NB4 (cell line): Measurements from ENCODE around the gene SGPL1.

Source experiments
- MYC ChIP-seq: IDR thresholded peaks from 2 replicates; pipeline ENCODE4 v1.6.1; 2011; ENCODE audit warnings: low read depth, low read length
- POLR2A ChIP-seq: IDR thresholded peaks from 2 replicates; pipeline ENCODE4 v1.6.1; 2011; ENCODE audit warnings: mild to moderate bottlenecking; ENCODE audit not compliant: insufficient read length; ENCODE audit errors: extremely low read depth
- TF ChIP-seq, protein P1 (sequence below): IDR thresholded peaks from one replicate; pipeline ENCODE4 v1.5.1; 2012; ENCODE audit warnings: low read depth, low read length
- TF ChIP-seq, protein P2 (sequence below): IDR thresholded peaks from 2 replicates; pipeline ENCODE4 v1.6.1; 2011; ENCODE audit warnings: low read depth, low read length

DNA sequence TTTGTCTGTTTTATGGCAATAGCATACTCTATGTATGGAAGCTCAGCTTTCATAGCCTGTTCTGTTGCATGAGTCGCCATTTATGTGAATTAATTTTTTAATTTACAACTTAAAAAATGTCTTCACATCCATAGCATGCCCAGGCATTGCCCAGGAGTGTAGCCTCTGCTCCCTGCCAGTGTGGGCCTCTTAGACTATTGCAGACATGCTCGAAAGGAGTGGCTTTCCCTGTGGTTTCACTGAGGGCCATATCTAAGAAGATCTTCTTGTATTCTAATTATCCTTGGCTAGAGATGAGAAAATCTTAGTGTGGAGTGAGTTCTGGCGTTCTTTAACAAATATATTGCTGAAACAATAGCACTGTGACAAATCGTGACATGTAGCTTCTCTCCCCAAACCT, 37.3 kb downstream of the SGPL1 start:
- TF ChIP-seq, protein P1, sequence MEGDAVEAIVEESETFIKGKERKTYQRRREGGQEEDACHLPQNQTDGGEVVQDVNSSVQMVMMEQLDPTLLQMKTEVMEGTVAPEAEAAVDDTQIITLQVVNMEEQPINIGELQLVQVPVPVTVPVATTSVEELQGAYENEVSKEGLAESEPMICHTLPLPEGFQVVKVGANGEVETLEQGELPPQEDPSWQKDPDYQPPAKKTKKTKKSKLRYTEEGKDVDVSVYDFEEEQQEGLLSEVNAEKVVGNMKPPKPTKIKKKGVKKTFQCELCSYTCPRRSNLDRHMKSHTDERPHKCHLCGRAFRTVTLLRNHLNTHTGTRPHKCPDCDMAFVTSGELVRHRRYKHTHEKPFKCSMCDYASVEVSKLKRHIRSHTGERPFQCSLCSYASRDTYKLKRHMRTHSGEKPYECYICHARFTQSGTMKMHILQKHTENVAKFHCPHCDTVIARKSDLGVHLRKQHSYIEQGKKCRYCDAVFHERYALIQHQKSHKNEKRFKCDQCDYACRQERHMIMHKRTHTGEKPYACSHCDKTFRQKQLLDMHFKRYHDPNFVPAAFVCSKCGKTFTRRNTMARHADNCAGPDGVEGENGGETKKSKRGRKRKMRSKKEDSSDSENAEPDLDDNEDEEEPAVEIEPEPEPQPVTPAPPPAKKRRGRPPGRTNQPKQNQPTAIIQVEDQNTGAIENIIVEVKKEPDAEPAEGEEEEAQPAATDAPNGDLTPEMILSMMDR, result no peak
- TF ChIP-seq POLR2A (no peak), MYC (no peak)
- TF ChIP-seq, protein P2, sequence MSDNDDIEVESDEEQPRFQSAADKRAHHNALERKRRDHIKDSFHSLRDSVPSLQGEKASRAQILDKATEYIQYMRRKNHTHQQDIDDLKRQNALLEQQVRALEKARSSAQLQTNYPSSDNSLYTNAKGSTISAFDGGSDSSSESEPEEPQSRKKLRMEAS, result no peak
